Measurements from ENCODE around the gene WIPF3. TPM values are rescaled to one million over a fixed set of nuclear protein-coding genes. Genes with fewer than 3 reads are reported as not detected.

The WIPF3 gene
- total RNA-seq, 6 experiments from 2014 or later = 0.64 to 4.1 (median 0.93) TPM

- no peak for DNase-seq
- no peaks in the 10 kb centered on the region for H3K9me3 ChIP-seq
- peaks cover 0 to 1% (median 0%) of the 10 kb centered on the region in 4 donors for H3K4me1 ChIP-seq
- TF ChIP-seq CTCF (IDR thresholded peaks at IDR 0.05) (no peak), POLR2A (IDR thresholded peaks at IDR 0.05) (no peak)
- 55% methylated on average over 6 of the region's 9 CpGs for WGBS (ENCODE audit: insufficient coverage, low coverage, low lambda C conversion rate, missing lambda C conversion rate)
- no peaks in the 10 kb centered on the region for H3K27me3 ChIP-seq
- no peaks in the 10 kb centered on the region for H3K36me3 ChIP-seq
- H3K27ac ChIP-seq = no peak overlapping the region
- no peak for ATAC-seq
- H3K4me3 ChIP-seq = no peak overlapping the region
- intact Hi-C loops (cut with DNase I) = loop anchor here in 1 of 2 donors (10.0 kb wide), 1 partner anchor 169 kb away; no protein-coding TSS in a partner anchor
Measured at GRCh38 chr7:29924006-29924405, 117.7 kb downstream of the WIPF3 start.

- no peaks in the 10 kb centered on the region for H3K27me3 ChIP-seq
- no peaks in the 10 kb centered on the region for H3K9me3 ChIP-seq
- no peak overlapping the region for H3K27ac ChIP-seq
- ATAC-seq (no peak), DNase-seq (no peak)
- peaks cover 0 to 1% (median 0%) of the 10 kb centered on the region in 4 donors for H3K4me1 ChIP-seq
- 75% methylated on average over 2 of the region's 2 CpGs for WGBS (ENCODE audit: insufficient coverage, low coverage, low lambda C conversion rate, missing lambda C conversion rate)
- intact Hi-C loops (cut with DNase I) = loop anchor here in 1 of 2 donors (10.0 kb wide), 1 partner anchor 170 kb away; no protein-coding TSS in a partner anchor
- H3K36me3 ChIP-seq = no peaks in the 10 kb centered on the region
- no peak for TF ChIP-seq CTCF (IDR thresholded peaks at IDR 0.05)
- no peak for TF ChIP-seq POLR2A (IDR thresholded peaks at IDR 0.05)
- H3K4me3 ChIP-seq = no peak overlapping the region
Measured at GRCh38 chr7:29924684-29925083, 118.4 kb downstream of the WIPF3 start.

- intact Hi-C loops (cut with DNase I) = loop anchor here in 1 of 2 donors (10.0 kb wide), 1 partner anchor 171 kb away; no protein-coding TSS in a partner anchor
- H3K36me3 ChIP-seq = no peaks in the 10 kb centered on the region
- WGBS (ENCODE audit: insufficient coverage, low coverage, low lambda C conversion rate, missing lambda C conversion rate) = 90% methylated on average over 13 of the region's 15 CpGs
Measured at GRCh38 chr7:29926216-29926615, 119.9 kb downstream of the WIPF3 start.

GRCh38 chr7:29926741-29927140 is 120.4 kb downstream of the WIPF3 start:
- Histone ChIP-seq H3K4me1 (peaks cover 0 to 1% (median 0%) of the 10 kb centered on the region in 4 donors), H3K4me3 (no peak overlapping the region), H3K27me3 (no peaks in the 10 kb centered on the region), H3K36me3 (no peaks in the 10 kb centered on the region), H3K9me3 (no peaks in the 10 kb centered on the region), H3K27ac (no peak overlapping the region)
- DNase-seq = no peak
- WGBS (ENCODE audit: insufficient coverage, low coverage, low lambda C conversion rate, missing lambda C conversion rate) = 53% methylated on average over 5 of the region's 5 CpGs
- no peak for ATAC-seq
- TF ChIP-seq POLR2A (IDR thresholded peaks at IDR 0.05) (no peak), CTCF (IDR thresholded peaks at IDR 0.05) (no peak)
- intact Hi-C loops (cut with DNase I) = loop anchor here in 1 of 2 donors (10.0 kb wide), 1 partner anchor 172 kb away; no protein-coding TSS in a partner anchor

More at GRCh38 chr7:29926216-29926615, 119.9 kb downstream of the WIPF3 start:
- no peak for TF ChIP-seq CTCF (IDR thresholded peaks at IDR 0.05)
- TF ChIP-seq POLR2A (IDR thresholded peaks at IDR 0.05) = no peak
- Histone ChIP-seq H3K4me1 (peaks cover 0 to 1% (median 0%) of the 10 kb centered on the region in 4 donors), H3K27me3 (no peaks in the 10 kb centered on the region), H3K4me3 (no peak overlapping the region), H3K27ac (no peak overlapping the region), H3K9me3 (no peaks in the 10 kb centered on the region)
- ATAC-seq (no peak), DNase-seq (no peak)

Data from right lobe of liver (tissue), 6 donors.